Epithelial cell of esophagus (primary cell): ENCODE measurements around the gene OR6J1.
A peak's percentile ranks its signal among the peaks of the same experiment; 100 is the strongest.
"Not testable (repeated sequence)": the region's sequence is repeated elsewhere in the genome, so short reads cannot be mapped to it uniquely, and the experiment has no call there.

Experiments used
- DNase-seq: peaks from one replicate; pipeline ENCODE4 v3.0.0; 2010; ENCODE audit warnings: low read depth
- H3K4me3 ChIP-seq: 2 replicates; pipeline ENCODE4 v1.5.1; 2011; ENCODE audit warnings: mild to moderate bottlenecking, low read length, control low read depth
- CTCF ChIP-seq: IDR thresholded peaks from 2 replicates; pipeline ENCODE4 v1.5.1; 2011; ENCODE audit warnings: low read depth, mild to moderate bottlenecking, low read length, control low read depth, inconsistent platforms; ENCODE audit not compliant: insufficient read depth; ENCODE audit errors: missing control alignments

OR6J1 gene

GRCh38 chr14:22650960-22651521 is 6.9 kb upstream of the OR6J1 start:
- peak; percentile 34 for DNase-seq
- H3K4me3 ChIP-seq, result no peak overlapping the region
- no peak for TF ChIP-seq CTCF

DNA sequence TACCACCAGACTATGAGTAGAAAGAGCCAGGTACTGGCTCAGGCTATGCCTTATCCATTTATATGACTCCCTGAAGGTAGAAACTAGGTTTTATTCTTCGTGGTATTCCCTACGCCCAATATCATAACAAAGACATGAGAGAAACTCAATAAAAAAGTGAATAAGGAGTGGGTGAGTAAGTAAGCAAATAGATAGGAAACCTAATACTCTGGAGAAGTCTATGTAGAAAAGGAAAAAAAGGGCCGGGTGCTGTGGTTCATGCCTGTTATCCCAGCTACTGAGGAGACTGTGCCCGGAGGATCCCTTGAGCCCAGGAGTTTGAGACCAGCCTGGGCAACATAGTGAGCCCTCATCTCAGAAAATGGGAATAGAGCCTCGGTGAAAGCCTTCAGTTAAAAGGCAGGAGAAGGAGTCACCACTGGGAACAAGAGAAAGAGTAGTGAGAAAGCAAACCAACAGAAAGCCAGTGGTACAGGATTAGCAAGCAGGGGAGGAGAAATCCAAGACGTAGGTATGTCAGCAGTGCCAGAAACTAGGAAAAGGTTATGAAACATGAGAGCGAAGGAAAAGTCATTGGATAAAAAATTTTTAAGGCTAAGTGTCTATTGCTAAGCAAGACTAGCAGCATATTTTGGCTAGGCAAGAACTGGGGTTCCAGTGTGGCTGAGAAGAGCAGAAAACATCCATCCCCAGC is 6.0 kb upstream of the OR6J1 start:
- peak; percentile 46 for DNase-seq
- no peak for TF ChIP-seq CTCF
- H3K4me3 ChIP-seq, result no peak overlapping the region

- peak; percentile 53 for DNase-seq
- H3K4me3 ChIP-seq, result no peak overlapping the region
- no peak for TF ChIP-seq CTCF
These were observed 4.4 kb upstream of the OR6J1 start for GRCh38 chr14:22648506-22648905.

GRCh38 chr14:22646570-22647254 is 2.6 kb upstream of the OR6J1 start:
- TF ChIP-seq CTCF, result no peak
- H3K4me3 ChIP-seq, result no peak overlapping the region
- DNase-seq, result peak; percentile 84

DNA sequence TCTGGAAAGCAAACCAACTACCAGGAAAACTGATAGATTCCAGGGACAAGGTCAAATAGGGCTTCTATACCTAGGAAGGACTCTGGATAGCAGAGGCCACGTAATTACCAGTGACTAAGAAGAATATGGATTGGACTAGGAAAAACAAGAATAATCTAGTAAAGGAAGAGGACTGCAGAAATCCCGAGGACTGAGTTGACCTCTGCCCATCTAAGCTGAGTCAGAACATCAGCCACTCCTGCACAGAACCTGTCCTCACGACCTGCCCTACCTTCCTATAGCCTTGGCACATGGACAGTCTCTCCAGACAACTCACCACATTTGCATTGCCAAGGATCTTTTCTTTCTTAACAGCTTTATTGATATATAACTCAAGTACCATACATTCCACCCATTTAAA is 2.3 kb downstream of the OR6J1 start:
- H3K4me3 ChIP-seq, result no peak overlapping the region
- no peak for TF ChIP-seq CTCF
- DNase-seq, result no peak

DNA sequence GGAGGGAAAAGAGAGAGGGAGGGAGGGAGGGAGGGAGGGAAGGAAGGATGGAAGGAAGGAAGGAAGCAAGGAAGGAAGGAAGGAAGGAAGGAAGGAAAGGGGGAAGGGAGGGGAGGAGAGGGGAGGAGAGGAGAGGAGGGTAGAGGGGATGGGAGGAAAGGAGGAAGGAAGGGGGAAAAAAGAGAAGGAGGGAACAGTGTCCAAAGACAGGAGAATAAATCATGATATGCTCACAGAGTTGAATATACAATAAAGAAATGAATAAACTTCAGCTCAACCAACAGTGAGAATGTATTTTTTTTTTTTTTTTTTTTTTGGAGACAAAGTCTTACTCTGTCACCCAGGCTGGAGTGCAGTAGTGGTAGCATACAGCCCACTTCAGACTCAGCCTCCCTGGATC is 4.0 kb downstream of the OR6J1 start:
- DNase-seq, result no peak
- TF ChIP-seq CTCF, result no peak
- no peak overlapping the region for H3K4me3 ChIP-seq

DNA sequence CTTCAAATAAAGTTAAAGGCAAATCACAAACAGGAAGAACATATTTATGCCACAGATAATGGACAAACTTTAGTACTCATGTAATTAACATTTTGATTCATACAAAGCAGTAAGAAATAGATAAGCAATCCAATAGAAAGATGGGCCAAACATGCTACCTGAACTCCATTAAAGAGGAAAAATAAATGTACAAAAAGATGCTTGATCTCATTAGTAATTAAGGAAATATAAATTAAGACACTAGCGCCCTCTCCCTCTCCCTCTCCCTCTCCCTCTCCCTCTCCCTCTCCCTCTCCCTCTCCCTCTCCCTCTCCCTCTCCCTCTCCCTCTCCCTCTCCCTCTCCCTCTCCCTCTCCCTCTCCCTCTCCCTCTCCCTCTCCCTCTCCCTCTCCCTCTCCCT is 8.2 kb downstream of the OR6J1 start:
- DNase-seq, H3K4me3 ChIP-seq: not testable (repeated sequence)
